ENCODE measurements around the gene ACOT7.

DNA sequence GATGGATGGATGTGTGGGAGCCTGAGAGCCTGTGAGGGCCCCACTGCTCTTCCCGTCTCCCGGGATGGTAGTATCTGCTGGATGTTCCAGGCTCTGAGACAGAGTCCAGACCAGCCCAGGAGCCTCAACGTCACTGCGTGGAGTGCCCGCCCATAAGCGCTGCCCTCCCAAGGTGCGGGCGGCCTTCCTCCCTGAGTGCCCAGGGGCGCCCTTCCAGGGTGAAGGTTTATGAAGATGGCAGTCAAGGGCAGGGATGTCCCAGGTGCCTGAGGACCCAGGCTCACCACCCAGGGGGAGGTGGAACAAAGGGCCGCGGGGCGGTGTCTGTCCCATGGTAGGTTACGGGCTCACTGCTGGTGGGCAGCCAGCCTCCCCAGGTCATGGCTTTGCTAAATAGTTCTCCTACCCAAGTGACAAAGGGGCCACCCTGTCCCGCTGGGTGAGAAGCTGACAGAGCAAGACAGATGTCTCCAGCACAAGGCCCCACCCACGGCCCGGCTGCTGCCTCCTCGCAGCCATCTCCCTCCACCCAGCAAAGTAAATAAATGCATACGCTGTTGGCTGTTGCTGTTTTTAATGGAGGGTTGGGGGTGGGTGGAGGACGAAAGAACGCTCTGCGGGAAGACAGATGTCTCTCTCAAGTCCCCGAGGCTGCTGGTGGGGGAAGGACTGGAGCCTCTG lies 123.7 kb downstream of the ACOT7 start:
- TF ChIP-seq POLR2AphosphoS5 (IDR thresholded peaks at IDR 0.05; ENCODE audit: borderline replicate concordance, low read depth, low read length), result no peak
- no peak for TF ChIP-seq EZH2 (IDR thresholded peaks at IDR 0.05)
- TF ChIP-seq FOXP2 (optimal IDR thresholded peaks at IDR 0.05; ENCODE audit: control extremely low read depth, extremely low read length, insufficient read depth), result no peak
